ENCODE data around the gene CEP350. TPM values are rescaled to one million over a fixed set of nuclear protein-coding genes. Genes with fewer than 3 reads are reported as not detected.

The CEP350 gene
- polyA plus RNA-seq, 3 donors, result 6.7 to 19.8 (median 9.0) TPM

DNA sequence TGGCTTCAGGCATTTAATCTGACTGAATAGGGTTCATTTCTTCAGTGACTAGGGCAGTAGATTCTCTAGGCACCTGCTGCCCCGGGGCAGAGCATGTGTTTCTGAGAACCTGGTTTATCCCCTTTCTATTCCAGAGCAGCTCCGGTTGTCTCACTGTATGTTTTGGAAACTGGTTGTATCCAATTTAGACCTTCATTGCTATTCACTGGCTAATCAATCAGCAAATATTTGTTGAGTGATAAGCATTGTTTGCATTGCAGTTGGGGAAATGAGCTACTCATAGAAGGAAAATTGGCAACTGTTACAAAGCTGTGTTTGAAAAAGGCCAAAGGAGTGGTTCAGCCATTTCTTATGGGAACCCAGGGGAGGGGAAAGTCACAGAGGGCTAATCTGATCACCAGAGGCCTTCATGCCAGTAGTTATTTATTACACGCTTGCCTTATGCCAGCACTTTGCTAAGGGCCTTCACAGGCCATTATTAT, 203.0 kb downstream of the CEP350 start:
- Histone ChIP-seq H3K4me3 (replicated peaks in 1 of 3; ENCODE audit: low read depth in 2 of 3, low read length in 3 of 3) (peak overlapping the region in 1 of 3 experiments; percentile 96), H3K4me2 (replicated peaks; ENCODE audit: extremely low read depth, low read length, poor library complexity, severe bottlenecking) (peak overlapping the region; percentile 90), H3K79me2 (ENCODE audit: insufficient read depth, low read length) (peaks cover 86% of the 10 kb centered on the region), H3K4me1 (ENCODE audit: control insufficient read depth in 1 of 2, insufficient read depth in 2 of 2, low read length in 2 of 2) (peaks cover 64 to 79% of the 10 kb centered on the region in 2 donors), H3K27me3 (ENCODE audit: control insufficient read depth in 2 of 2, insufficient read depth in 2 of 2, low read length in 2 of 2) (no peaks in the 10 kb centered on the region), H2AFZ (ENCODE audit: insufficient read depth, low read depth, low read length, poor library complexity, severe bottlenecking) (no peak overlapping the region), H4K20me1 (ENCODE audit: insufficient read depth, low read length) (peaks cover 67% of the 10 kb centered on the region), H3K27ac (ENCODE audit: low read depth in 1 of 2, low read length in 2 of 2) (peak overlapping the region in 1 of 2 donors; percentile 93), H3K36me3 (replicated peaks in 1 of 2; ENCODE audit: control insufficient read depth in 1 of 2, insufficient read depth in 2 of 2, low read length in 2 of 2) (peaks cover 0 to 5% of the 10 kb centered on the region in 2 donors), H3K9me3 (replicated peaks in 1 of 2; ENCODE audit: control insufficient read depth in 1 of 2, insufficient read depth in 1 of 2, low read length in 2 of 2) (no peaks in the 10 kb centered on the region), H3K9ac (ENCODE audit: insufficient read depth, low read length, poor library complexity, severe bottlenecking) (no peak overlapping the region)
- TF ChIP-seq, protein P1, sequence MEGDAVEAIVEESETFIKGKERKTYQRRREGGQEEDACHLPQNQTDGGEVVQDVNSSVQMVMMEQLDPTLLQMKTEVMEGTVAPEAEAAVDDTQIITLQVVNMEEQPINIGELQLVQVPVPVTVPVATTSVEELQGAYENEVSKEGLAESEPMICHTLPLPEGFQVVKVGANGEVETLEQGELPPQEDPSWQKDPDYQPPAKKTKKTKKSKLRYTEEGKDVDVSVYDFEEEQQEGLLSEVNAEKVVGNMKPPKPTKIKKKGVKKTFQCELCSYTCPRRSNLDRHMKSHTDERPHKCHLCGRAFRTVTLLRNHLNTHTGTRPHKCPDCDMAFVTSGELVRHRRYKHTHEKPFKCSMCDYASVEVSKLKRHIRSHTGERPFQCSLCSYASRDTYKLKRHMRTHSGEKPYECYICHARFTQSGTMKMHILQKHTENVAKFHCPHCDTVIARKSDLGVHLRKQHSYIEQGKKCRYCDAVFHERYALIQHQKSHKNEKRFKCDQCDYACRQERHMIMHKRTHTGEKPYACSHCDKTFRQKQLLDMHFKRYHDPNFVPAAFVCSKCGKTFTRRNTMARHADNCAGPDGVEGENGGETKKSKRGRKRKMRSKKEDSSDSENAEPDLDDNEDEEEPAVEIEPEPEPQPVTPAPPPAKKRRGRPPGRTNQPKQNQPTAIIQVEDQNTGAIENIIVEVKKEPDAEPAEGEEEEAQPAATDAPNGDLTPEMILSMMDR (IDR thresholded peaks at IDR 0.05), result no peak
- H3K27ac Mint-ChIP-seq, result peak overlapping the region in 6 of 7 donors; percentile 78 to 96 (median 86)
- peaks cover 71% of the 10 kb centered on the region for H3K4me1 Mint-ChIP-seq
- no CpG with 5 or more reads among the region's 3 CpGs for WGBS (ENCODE audit: insufficient coverage)
- peaks cover 23 to 28% of the 10 kb centered on the region in 2 donors for H3K36me3 Mint-ChIP-seq
- no peak overlapping the region for H3K4me3 Mint-ChIP-seq
- no peaks in the 10 kb centered on the region for H3K9me3 Mint-ChIP-seq
- peaks cover 0 to 2% (median 0%) of the 10 kb centered on the region in 3 donors for H3K27me3 Mint-ChIP-seq (ENCODE audit: low read depth in 3 of 3)
- no peak for DNase-seq
- intact Hi-C loops (cut with micrococcal nuclease), result loop anchor here in 1 of 2 donors (10.0 kb wide), 1 partner anchor 273 kb away; the partner anchor contains the start of gene TOR1AIP1

DNA sequence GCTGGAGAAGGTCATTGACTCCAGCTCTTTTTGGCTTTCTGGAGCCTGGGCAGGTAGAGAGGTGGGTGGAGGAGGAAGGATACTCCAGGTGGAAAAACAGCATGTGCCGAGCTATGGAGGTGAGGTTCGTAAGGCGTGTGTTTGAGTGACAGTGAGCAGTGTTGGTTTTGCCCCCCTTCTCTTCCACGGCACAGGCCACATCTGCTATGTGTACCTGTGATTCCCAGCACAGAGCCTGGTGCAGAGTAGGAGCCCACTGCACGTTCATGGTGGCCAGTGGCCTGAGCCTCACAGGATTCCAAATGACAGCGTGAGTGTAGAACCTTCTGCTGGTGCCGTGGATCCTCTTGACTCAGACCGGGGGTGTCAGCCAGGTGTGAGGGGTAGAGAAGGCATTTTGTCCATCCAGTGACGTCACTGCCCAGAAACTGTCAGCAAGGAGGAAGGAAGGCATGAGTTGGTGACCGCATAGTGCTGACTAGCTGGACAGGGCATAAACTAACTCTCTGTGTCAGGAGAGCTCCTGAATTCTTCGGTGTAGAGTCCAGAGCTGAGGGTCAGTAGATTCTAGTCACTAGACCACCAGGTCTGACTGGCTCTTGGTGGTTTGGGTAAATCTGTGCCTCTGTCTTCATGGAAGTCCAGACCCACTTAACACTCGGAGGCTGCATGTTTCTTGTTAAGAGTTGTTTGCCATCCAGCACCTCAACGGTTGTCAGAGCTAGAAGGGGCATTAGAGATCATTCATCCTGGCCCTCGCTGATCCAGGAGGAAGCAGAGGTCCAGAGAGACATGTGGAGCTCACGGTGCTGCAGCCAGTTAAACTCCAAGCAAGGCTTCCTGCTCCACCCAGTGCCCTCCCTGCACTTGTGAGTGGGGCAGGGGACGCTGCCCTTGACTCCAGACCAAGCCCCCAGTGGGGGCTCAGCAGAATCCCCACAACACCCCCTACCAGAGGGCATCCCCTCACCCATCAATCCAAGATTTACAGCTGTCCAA, 203.8 kb downstream of the CEP350 start:
- 74% methylated on average over 14 of the region's 16 CpGs for WGBS (ENCODE audit: insufficient coverage)
- H3K79me2 ChIP-seq (ENCODE audit: insufficient read depth, low read length), result peaks cover 90% of the 10 kb centered on the region
- peak overlapping the region; percentile 5 for H3K4me2 ChIP-seq (replicated peaks; ENCODE audit: extremely low read depth, low read length, poor library complexity, severe bottlenecking)

More for the DNA sequence above, 203.8 kb downstream of the CEP350 start:
- no peaks in the 10 kb centered on the region for H3K9me3 Mint-ChIP-seq
- H3K4me3 Mint-ChIP-seq, result no peak overlapping the region
- H3K36me3 Mint-ChIP-seq, result peaks cover 23 to 28% of the 10 kb centered on the region in 2 donors
- H4K20me1 ChIP-seq (ENCODE audit: insufficient read depth, low read length), result peaks cover 73% of the 10 kb centered on the region
- H3K27ac ChIP-seq (ENCODE audit: low read depth in 1 of 2, low read length in 2 of 2), result peak overlapping the region in 1 of 2 donors; percentile 34
- no peak overlapping the region for H3K4me3 ChIP-seq (replicated peaks in 1 of 3; ENCODE audit: low read depth in 2 of 3, low read length in 3 of 3)
- peaks cover 0 to 5% of the 10 kb centered on the region in 2 donors for H3K36me3 ChIP-seq (replicated peaks in 1 of 2; ENCODE audit: control insufficient read depth in 1 of 2, insufficient read depth in 2 of 2, low read length in 2 of 2)
- DNase-seq, result peak; percentile 23 to 52 (median 33)
- peaks cover 65 to 87% of the 10 kb centered on the region in 2 donors for H3K4me1 ChIP-seq (ENCODE audit: control insufficient read depth in 1 of 2, insufficient read depth in 2 of 2, low read length in 2 of 2)
- H3K27me3 ChIP-seq (ENCODE audit: control insufficient read depth in 2 of 2, insufficient read depth in 2 of 2, low read length in 2 of 2), result no peaks in the 10 kb centered on the region
- peak overlapping the region; percentile 76 to 96 (median 86) for H3K27ac Mint-ChIP-seq
- H3K27me3 Mint-ChIP-seq (ENCODE audit: low read depth in 3 of 3), result peaks cover 0 to 2% (median 0%) of the 10 kb centered on the region in 3 donors
- TF ChIP-seq, protein P1 (IDR thresholded peaks at IDR 0.05), result no peak
- no peak overlapping the region for H2AFZ ChIP-seq (ENCODE audit: insufficient read depth, low read depth, low read length, poor library complexity, severe bottlenecking)
- H3K9ac ChIP-seq (ENCODE audit: insufficient read depth, low read length, poor library complexity, severe bottlenecking), result no peak overlapping the region
- intact Hi-C loops (cut with micrococcal nuclease), result loop anchor here in 1 of 2 donors (10.0 kb wide), 1 partner anchor 274 kb away; the partner anchor contains the start of gene TOR1AIP1
- H3K4me1 Mint-ChIP-seq, result peaks cover 77% of the 10 kb centered on the region
- no peaks in the 10 kb centered on the region for H3K9me3 ChIP-seq (replicated peaks in 1 of 2; ENCODE audit: control insufficient read depth in 1 of 2, insufficient read depth in 1 of 2, low read length in 2 of 2)

Data from CD14-positive monocyte (primary cell).